GM10847 (cell line): ENCODE data around the gene KRTAP5-7.
"Not testable (repeated sequence)": the region's sequence is repeated elsewhere in the genome, so short reads cannot be mapped to it uniquely, and the experiment has no call there.

Experiments used
- POLR2A ChIP-seq: IDR thresholded peaks from 2 replicates; pipeline ENCODE4 v1.6.1; 2011; ENCODE audit not compliant: insufficient read length; ENCODE audit errors: extremely low read depth

Gene KRTAP5-7

GRCh38 chr11:71526796-71527575, at the start of gene KRTAP5-7:
TSS of gene KRTAP5-7 (plus strand) at chr11:71527267. CDS start at chr11:71527301, 34 bp downstream.
- not testable (repeated sequence) for TF ChIP-seq POLR2A

- no peak for TF ChIP-seq POLR2A
Measured at GRCh38 chr11:71477641-71478527, 49.2 kb upstream of the KRTAP5-7 start.

GRCh38 chr11:71478528-71478840, 48.6 kb upstream of the KRTAP5-7 start:
- TF ChIP-seq POLR2A, result no peak

GRCh38 chr11:71481101-71481960, 45.7 kb upstream of the KRTAP5-7 start:
- no peak for TF ChIP-seq POLR2A

- no peak for TF ChIP-seq POLR2A
Measured at GRCh38 chr11:71482216-71482615, 44.9 kb upstream of the KRTAP5-7 start.

GRCh38 chr11:71482746-71483364, 44.2 kb upstream of the KRTAP5-7 start:
- TF ChIP-seq POLR2A, result no peak

GRCh38 chr11:71483692-71484091, 43.4 kb upstream of the KRTAP5-7 start:
- no peak for TF ChIP-seq POLR2A

- no peak for TF ChIP-seq POLR2A
Measured at GRCh38 chr11:71484248-71485062, 42.6 kb upstream of the KRTAP5-7 start.

- no peak for TF ChIP-seq POLR2A
Measured at GRCh38 chr11:71485063-71485399, 42.0 kb upstream of the KRTAP5-7 start.

GRCh38 chr11:71485466-71485865, 41.6 kb upstream of the KRTAP5-7 start:
- TF ChIP-seq POLR2A, result no peak

GRCh38 chr11:71486320-71486719, 40.7 kb upstream of the KRTAP5-7 start:
- TF ChIP-seq POLR2A, result no peak

GRCh38 chr11:71488681-71489270, 38.3 kb upstream of the KRTAP5-7 start:
- TF ChIP-seq POLR2A, result no peak

GRCh38 chr11:71489311-71490043, 37.6 kb upstream of the KRTAP5-7 start:
- no peak for TF ChIP-seq POLR2A
